A673 (cell line): ENCODE measurements around the gene ST8SIA1. TPM values are rescaled to one million over a fixed set of nuclear protein-coding genes. Genes with fewer than 3 reads are reported as not detected.

Experiments used
- BruUV-seq: library from RNA; stranded (reverse); fragments of 400-500 nt; replicated peaks from 2 replicates; lab custom pipeline; 2021; lab: Mats Ljungman, UMichigan
- CTCF ChIA-PET: fragments of 300-600 bp; sonication (Branson Sonifier 250); formaldehyde crosslinking; loops from one replicate; lab custom pipeline; 2022; ENCODE audit warnings: antibody characterized with exemption; lab: Charles Lee
- POLR2A ChIA-PET: fragments of 300-600 bp; sonication (Branson Sonifier 250); formaldehyde crosslinking; loops from one replicate; lab custom pipeline; 2022; ENCODE audit warnings: antibody characterized with exemption; ENCODE audit not compliant: low non-redundant PET; lab: Charles Lee
- DNase-seq: peaks from one replicate; pipeline ENCODE4 v3.0.0-alpha.2; 2015; ENCODE audit warnings: low spot score
- H3K27ac ChIP-seq: fragments of 200-600 bp; sonication (generic); 2 replicates; pipeline ENCODE4 v1.5.1; 2016; ENCODE audit warnings: mixed run types, low read depth, mild to moderate bottlenecking, mixed read lengths, antibody characterized with exemption, low read length; ENCODE audit not compliant: poor library complexity, severe bottlenecking
- H3K27me3 ChIP-seq: fragments of 200-600 bp; sonication (generic); replicated peaks from 2 replicates; pipeline ENCODE4 v1.6.1; 2017; ENCODE audit warnings: mixed run types, low read depth, mild to moderate bottlenecking, mixed read lengths, antibody characterized with exemption, low read length; ENCODE audit not compliant: insufficient read depth, poor library complexity
- H3K36me3 ChIP-seq: fragments of 200-600 bp; sonication (generic); 2 replicates; pipeline ENCODE4 v1.6.1; 2016; ENCODE audit warnings: mixed run types, mild to moderate bottlenecking, mixed read lengths, antibody characterized with exemption, low read length; ENCODE audit not compliant: insufficient read depth, poor library complexity, severe bottlenecking
- H3K4me1 ChIP-seq: fragments of 200-600 bp; sonication (generic); 2 replicates; pipeline ENCODE4 v1.6.1; 2017; ENCODE audit warnings: mixed run types, mild to moderate bottlenecking, mixed read lengths, antibody characterized with exemption, low read length; ENCODE audit not compliant: insufficient read depth, poor library complexity, severe bottlenecking
- H3K4me3 ChIP-seq: fragments of 200-600 bp; sonication (generic); 2 replicates; pipeline ENCODE4 v1.5.1; 2016; ENCODE audit warnings: low read depth, mixed run types, mild to moderate bottlenecking, mixed read lengths, low read length; ENCODE audit not compliant: poor library complexity, severe bottlenecking
- H3K9me3 ChIP-seq: fragments of 200-600 bp; sonication (generic); 2 replicates; pipeline ENCODE4 v1.6.1; 2016; ENCODE audit warnings: mixed run types, low read depth, mild to moderate bottlenecking, mixed read lengths, antibody characterized with exemption, low read length; ENCODE audit not compliant: poor library complexity, severe bottlenecking
- EZH2 ChIP-seq: fragments of 200-600 bp; sonication (generic); IDR thresholded peaks from 2 replicates; pipeline ENCODE4 v1.6.1; 2017; ENCODE audit warnings: borderline replicate concordance, low read depth, mild to moderate bottlenecking, mixed read lengths, antibody characterized with exemption, low read length; ENCODE audit not compliant: poor library complexity, severe bottlenecking
- intact Hi-C: fragments of 100-400 bp; cut with micrococcal nuclease; formaldehyde crosslinking; loops from one replicate; pipeline ENCODE4 v1.10.0; 2022; ENCODE audit not compliant: unreplicated experiment
- total RNA-seq: library from RNA; stranded (reverse); gene quantifications from 2 replicates; pipeline ENCODE4 v1.2.3, GENCODE V29; 2021
- TF ChIP-seq, protein P1 (sequence below): fragments of 300-800, 200-600 bp; sonication (generic); conservative IDR thresholded peaks from 2 replicates; pipeline ENCODE4 v1.5.1; 2017; ENCODE audit warnings: low read depth, mild to moderate bottlenecking, antibody characterized with exemption, low read length, moderate library complexity, mixed read lengths

Gene ST8SIA1
- total RNA-seq, 1 experiment from 2014 or later, result 0.28 TPM

DNA sequence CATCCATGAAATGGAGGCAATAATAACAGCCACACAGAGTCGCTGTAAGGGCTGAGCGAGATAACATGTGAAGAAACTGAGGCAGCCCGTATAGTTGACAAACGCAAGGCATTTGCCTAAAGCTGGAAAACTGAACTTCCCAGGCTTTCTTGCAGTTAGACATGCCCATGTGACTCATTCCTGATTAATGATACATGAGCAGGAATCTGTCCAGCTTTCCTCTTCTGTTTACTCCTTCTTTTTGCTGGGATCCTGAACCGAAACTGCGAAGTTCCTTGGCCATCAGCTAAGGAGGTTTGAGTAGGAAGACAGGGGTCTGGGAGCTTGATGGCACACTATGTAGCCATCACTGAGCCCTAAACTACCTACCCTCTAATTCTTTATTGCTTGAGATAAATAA is 52.2 kb downstream of the ST8SIA1 start:
- POLR2A ChIA-PET, result no interaction called here
- intact Hi-C loops, result no loop called here
- H3K27ac ChIP-seq, result no peak overlapping the region
- no peaks in the 10 kb centered on the region for H3K9me3 ChIP-seq
- no peaks in the 10 kb centered on the region for H3K4me1 ChIP-seq
- BruUV-seq, result no TSS peak
- no peak for DNase-seq
- no peak overlapping the region for H3K4me3 ChIP-seq
- CTCF ChIA-PET, result no interaction called here
- H3K27me3 ChIP-seq, result no peaks in the 10 kb centered on the region
- H3K36me3 ChIP-seq, result no peaks in the 10 kb centered on the region
- TF ChIP-seq, protein P1, sequence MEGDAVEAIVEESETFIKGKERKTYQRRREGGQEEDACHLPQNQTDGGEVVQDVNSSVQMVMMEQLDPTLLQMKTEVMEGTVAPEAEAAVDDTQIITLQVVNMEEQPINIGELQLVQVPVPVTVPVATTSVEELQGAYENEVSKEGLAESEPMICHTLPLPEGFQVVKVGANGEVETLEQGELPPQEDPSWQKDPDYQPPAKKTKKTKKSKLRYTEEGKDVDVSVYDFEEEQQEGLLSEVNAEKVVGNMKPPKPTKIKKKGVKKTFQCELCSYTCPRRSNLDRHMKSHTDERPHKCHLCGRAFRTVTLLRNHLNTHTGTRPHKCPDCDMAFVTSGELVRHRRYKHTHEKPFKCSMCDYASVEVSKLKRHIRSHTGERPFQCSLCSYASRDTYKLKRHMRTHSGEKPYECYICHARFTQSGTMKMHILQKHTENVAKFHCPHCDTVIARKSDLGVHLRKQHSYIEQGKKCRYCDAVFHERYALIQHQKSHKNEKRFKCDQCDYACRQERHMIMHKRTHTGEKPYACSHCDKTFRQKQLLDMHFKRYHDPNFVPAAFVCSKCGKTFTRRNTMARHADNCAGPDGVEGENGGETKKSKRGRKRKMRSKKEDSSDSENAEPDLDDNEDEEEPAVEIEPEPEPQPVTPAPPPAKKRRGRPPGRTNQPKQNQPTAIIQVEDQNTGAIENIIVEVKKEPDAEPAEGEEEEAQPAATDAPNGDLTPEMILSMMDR, result no peak
- TF ChIP-seq EZH2, result no peak

- ChIA-PET POLR2A (no interaction called here), CTCF (no interaction called here)
- Histone ChIP-seq H3K27me3 (no peaks in the 10 kb centered on the region), H3K9me3 (no peaks in the 10 kb centered on the region), H3K27ac (no peak overlapping the region), H3K4me1 (no peaks in the 10 kb centered on the region), H3K36me3 (no peaks in the 10 kb centered on the region), H3K4me3 (no peak overlapping the region)
- no TSS peak for BruUV-seq
- intact Hi-C loops, result no loop called here
- no peak for TF ChIP-seq EZH2
- TF ChIP-seq, protein P1, result no peak
- no peak for DNase-seq
Measured at GRCh38 chr12:22276867-22277266, 57.6 kb downstream of the ST8SIA1 start.

GRCh38 chr12:22276313-22276712 is 58.2 kb downstream of the ST8SIA1 start:
- ChIA-PET POLR2A (no interaction called here), CTCF (no interaction called here)
- no peak for TF ChIP-seq EZH2
- TF ChIP-seq, protein P1, result no peak
- Histone ChIP-seq H3K27me3 (no peaks in the 10 kb centered on the region), H3K4me1 (no peaks in the 10 kb centered on the region), H3K36me3 (no peaks in the 10 kb centered on the region), H3K27ac (no peak overlapping the region), H3K4me3 (no peak overlapping the region), H3K9me3 (no peaks in the 10 kb centered on the region)
- no peak for DNase-seq
- intact Hi-C loops, result no loop called here
- BruUV-seq, result no TSS peak
